Spleen (tissue), 11 donors: ENCODE data around the gene ADAM8. TPM values are rescaled to one million over a fixed set of nuclear protein-coding genes. Genes with fewer than 3 reads are reported as not detected.

Source experiments
- DNase-seq: peaks from one replicate; pipeline ENCODE4 v3.0.0-alpha.2; 2020
- H3K27ac ChIP-seq, 8 donors: fragments of 200-600 bp; sonication (generic) in 7 of 8; 1 replicate in 4 of 8; 2 replicates in 4 of 8; pipeline versions ENCODE4 v1.5.0 to v1.8.0; 2016 to 2021; ENCODE audit warnings: inconsistent platforms in 4 of 8, mild to moderate bottlenecking in 4 of 8, moderate library complexity in 1 of 8
- H3K27me3 ChIP-seq, 7 donors: fragments of 200-600 bp; sonication (generic) in 6 of 7; replicated peaks in 1 of 7; 1 replicate in 4 of 7; 2 replicates in 3 of 7; pipeline versions ENCODE4 v1.5.0 to v1.8.0; 2016 to 2021; ENCODE audit warnings: inconsistent platforms in 3 of 7, mild to moderate bottlenecking in 1 of 7
- H3K36me3 ChIP-seq, 6 donors: fragments of 200-600 bp; sonication (generic) in 5 of 6; 1 replicate in 4 of 6; 2 replicates in 2 of 6; pipeline versions ENCODE4 v1.5.0 to v1.8.0; 2016 to 2021; ENCODE audit warnings: inconsistent platforms in 2 of 6
- H3K4me1 ChIP-seq, 6 donors: fragments of 200-600 bp; sonication (generic) in 5 of 6; 1 replicate in 3 of 6; 2 replicates in 3 of 6; pipeline versions ENCODE4 v1.5.0 to v1.8.0; 2016 to 2021; ENCODE audit warnings: inconsistent platforms in 3 of 6
- H3K4me3 ChIP-seq, 8 donors: fragments of 200-600 bp; sonication (generic) in 7 of 8; 1 replicate in 4 of 8; 2 replicates in 4 of 8; pipeline versions ENCODE4 v1.5.0 to v1.8.0; 2016 to 2021; ENCODE audit warnings: inconsistent platforms in 4 of 8, mild to moderate bottlenecking in 4 of 8, moderate library complexity in 2 of 8
- H3K9me3 ChIP-seq, 8 donors: fragments of 200-600 bp; sonication (generic) in 7 of 8; 1 replicate in 4 of 8; 2 replicates in 4 of 8; pipeline versions ENCODE4 v1.5.0 to v1.8.0; 2016 to 2021; ENCODE audit warnings: inconsistent platforms in 4 of 8
- POLR2A ChIP-seq, 3 donors: fragments of 450-650 bp; IDR thresholded peaks; one replicate each; pipeline ENCODE4 v1.5.1; 2017; ENCODE audit warnings: antibody characterized with exemption in 3 of 3, mild to moderate bottlenecking in 1 of 3
- POLR2AphosphoS5 ChIP-seq, 3 donors: sonication (generic); formaldehyde crosslinking; IDR thresholded peaks; one replicate each; pipeline ENCODE4 v1.5.1; 2017; ENCODE audit warnings: antibody characterized with exemption in 3 of 3
- WGBS, 5 donors: extraction: QIAGEN DNeasy Blood & Tissue Kit in 3 of 5; methylation state at CpG; one replicate each; pipeline versions ENCODE4 v1.1.5 to v1.1.7; 2013 to 2018; 5-methylcytosine and 5-hydroxymethylcytosine counted together
- intact Hi-C: fragments of 100-400 bp; cut with DNase I; formaldehyde crosslinking; loops from one replicate; pipeline ENCODE4 v1.15.0; 2023; ENCODE audit warnings: low total_unique reads
- polyA plus RNA-seq, 3 donors: library from polyadenylated mRNA; stranded (reverse); fragments of 200-250 nt; gene quantifications; one replicate each; pipeline ENCODE4 v1.2.1, GENCODE V29; 2013
- total RNA-seq, 7 donors: library from RNA; depleted of rRNA in 3 of 7; stranded (reverse); fragments of >200 nt in 3 of 7; fragmentation: NEBNext Ultra II Directional in 4 of 7; extraction: Animal tissue kit (Norgen Biotek cat#: 25700) in 4 of 7; gene quantifications; one replicate each; pipeline versions ENCODE4 v1.1.0 to v1.2.1, GENCODE V29; 2016 to 2021
- TF ChIP-seq, protein P1 (sequence below), 11 experiments: fragments of 200-600 bp in 7 of 11; fragments of 450-650 bp in 4 of 11; sonication (generic) in 4 of 11; IDR thresholded peaks in 8 of 11; conservative IDR thresholded peaks in 3 of 11; 1 replicate in 7 of 11; 2 replicates in 4 of 11; pipeline versions ENCODE4 v1.4.0 to v1.8.0; 2016 to 2021; ENCODE audit warnings: antibody characterized with exemption in 11 of 11, inconsistent platforms in 4 of 11, mild to moderate bottlenecking in 1 of 11
- donor health status: healthy with polysubstance abuse.
- donor health status: DM: no; HTN: no; CAD: no; lungs with moderate emphysema.
- donor health status: DM: no; HTN: no; CAD: no.
- donor health status: Bipolar disorder and iron deficiency.
- donor health status: healthy.
- donor health status: DM: no; HTN: no; CAD: no.
- donor health status: DM: yes; HTN: yes; CAD: no.

Gene ADAM8
- total and polyA plus RNA-seq, 10 donors, result 10.1 to 177 (median 67.8) TPM

DNA sequence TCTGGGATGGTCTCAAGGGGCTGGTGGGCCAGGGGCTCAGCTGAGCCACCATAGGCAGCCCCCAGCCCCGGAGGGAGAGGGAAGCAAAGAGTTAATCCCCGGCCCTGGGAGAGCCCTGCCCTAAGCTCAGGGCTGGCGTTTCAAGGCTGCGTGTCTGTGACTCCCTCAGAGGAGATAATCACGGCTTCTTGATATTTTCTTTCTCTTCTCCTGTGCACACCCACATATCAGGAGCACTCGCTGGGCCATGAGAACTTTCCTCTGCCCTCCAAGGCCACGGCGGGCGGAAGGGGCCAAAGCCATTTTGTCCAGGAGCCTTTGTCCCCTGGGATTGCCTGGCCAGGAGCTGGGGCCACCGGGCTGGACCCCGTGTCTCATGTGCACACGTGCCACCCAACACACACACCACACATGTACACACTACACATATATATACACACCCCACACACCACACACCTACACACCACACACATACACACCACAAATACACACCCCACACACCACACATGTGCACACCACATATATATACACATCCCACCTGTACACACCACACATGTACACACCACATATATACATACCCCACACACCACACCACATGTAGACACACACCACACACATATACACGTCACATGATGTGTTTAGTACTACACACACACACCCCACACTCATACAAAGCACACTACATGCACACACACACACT is 22.1 kb downstream of the ADAM8 start:
- H3K4me3 ChIP-seq, result no peak overlapping the region
- intact Hi-C loops, result loop anchor here (10.0 kb wide), 1 partner anchor 110 kb away; no protein-coding TSS in a partner anchor
- H3K36me3 ChIP-seq, result no peaks in the 10 kb centered on the region
- H3K27ac ChIP-seq, result no peak overlapping the region
- peaks cover 0 to 32% (median 0%) of the 10 kb centered on the region in 7 donors for H3K27me3 ChIP-seq
- WGBS, 5 donors, result 56 to 78% (median 70%) methylated on average over 12 to 13 of the region's 13 CpGs
- TF ChIP-seq POLR2AphosphoS5 (IDR thresholded peaks at IDR 0.05) (no peak), POLR2A (IDR thresholded peaks at IDR 0.05) (no peak)
- TF ChIP-seq, protein P1, sequence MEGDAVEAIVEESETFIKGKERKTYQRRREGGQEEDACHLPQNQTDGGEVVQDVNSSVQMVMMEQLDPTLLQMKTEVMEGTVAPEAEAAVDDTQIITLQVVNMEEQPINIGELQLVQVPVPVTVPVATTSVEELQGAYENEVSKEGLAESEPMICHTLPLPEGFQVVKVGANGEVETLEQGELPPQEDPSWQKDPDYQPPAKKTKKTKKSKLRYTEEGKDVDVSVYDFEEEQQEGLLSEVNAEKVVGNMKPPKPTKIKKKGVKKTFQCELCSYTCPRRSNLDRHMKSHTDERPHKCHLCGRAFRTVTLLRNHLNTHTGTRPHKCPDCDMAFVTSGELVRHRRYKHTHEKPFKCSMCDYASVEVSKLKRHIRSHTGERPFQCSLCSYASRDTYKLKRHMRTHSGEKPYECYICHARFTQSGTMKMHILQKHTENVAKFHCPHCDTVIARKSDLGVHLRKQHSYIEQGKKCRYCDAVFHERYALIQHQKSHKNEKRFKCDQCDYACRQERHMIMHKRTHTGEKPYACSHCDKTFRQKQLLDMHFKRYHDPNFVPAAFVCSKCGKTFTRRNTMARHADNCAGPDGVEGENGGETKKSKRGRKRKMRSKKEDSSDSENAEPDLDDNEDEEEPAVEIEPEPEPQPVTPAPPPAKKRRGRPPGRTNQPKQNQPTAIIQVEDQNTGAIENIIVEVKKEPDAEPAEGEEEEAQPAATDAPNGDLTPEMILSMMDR (IDR thresholded peaks at IDR 0.05 in 8 of 11, conservative IDR thresholded peaks at IDR 0.05 in 3 of 11), result no peak
- DNase-seq, result no peak
- H3K9me3 ChIP-seq, result no peaks in the 10 kb centered on the region
- peaks cover 25 to 38% (median 28%) of the 10 kb centered on the region in 6 donors for H3K4me1 ChIP-seq

DNA sequence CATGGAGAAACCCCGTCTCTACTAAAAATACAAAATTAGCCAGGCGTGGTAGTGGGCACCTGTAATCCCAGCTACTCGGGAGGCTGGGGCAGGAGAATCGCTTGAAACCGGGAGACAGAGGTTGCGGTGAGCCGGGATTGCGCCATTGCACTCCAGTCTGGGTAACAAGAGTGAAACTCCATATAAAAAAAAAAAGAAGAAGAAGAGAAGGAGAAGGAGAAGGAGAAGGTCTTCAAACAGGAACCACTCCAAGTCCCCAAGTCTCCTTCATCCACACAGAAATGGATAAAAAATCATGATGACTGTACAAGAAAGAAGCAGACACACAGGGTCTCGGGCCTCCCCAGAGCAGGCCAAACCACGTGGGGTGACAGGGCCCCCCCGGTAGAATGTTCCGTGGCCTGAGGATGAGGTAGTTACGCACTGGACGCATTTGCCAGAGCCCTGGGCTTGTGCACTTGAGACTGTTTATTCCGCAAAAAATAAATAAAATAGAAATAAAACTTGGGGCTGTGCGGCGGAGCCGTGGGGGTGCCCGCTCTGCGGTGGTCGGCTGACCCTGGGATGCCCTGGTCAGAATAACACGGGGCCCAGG is 23.2 kb downstream of the ADAM8 start:
- Histone ChIP-seq H3K4me1 (peaks cover 14 to 27% (median 17%) of the 10 kb centered on the region in 6 donors), H3K9me3 (no peaks in the 10 kb centered on the region), H3K27me3 (peaks cover 0 to 41% (median 2%) of the 10 kb centered on the region in 7 donors), H3K4me3 (no peak overlapping the region), H3K36me3 (no peaks in the 10 kb centered on the region), H3K27ac (no peak overlapping the region)
- intact Hi-C loops, result loop anchor here (10.0 kb wide), 1 partner anchor 109 kb away; no protein-coding TSS in a partner anchor
- TF ChIP-seq POLR2AphosphoS5 (IDR thresholded peaks at IDR 0.05) (no peak), POLR2A (IDR thresholded peaks at IDR 0.05) (no peak)
- TF ChIP-seq, protein P1 (IDR thresholded peaks at IDR 0.05 in 8 of 11, conservative IDR thresholded peaks at IDR 0.05 in 3 of 11), result no peak
- 71 to 87% (median 80%) methylated on average over 22 of the region's 22 CpGs for WGBS, 5 donors
- no peak for DNase-seq

DNA sequence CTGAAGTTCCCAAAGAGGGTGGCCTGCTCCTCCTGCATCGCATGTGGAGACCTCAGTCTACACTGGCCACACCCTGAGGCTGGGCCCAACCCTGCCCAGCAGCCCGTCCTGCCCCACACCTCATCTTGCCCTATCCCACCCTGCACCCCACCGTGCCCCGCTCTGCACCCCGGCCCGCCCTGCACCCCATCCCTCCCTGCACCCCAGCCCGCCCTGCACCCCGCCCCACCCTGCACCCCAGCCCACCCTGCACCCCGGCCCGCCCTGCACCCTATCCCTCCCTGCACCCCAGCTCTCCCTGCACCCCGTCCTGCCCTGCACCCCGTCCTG is 24.5 kb downstream of the ADAM8 start:
- Histone ChIP-seq H3K4me3 (no peak overlapping the region), H3K27me3 (peaks cover 0 to 53% (median 14%) of the 10 kb centered on the region in 7 donors), H3K4me1 (peaks cover 1 to 15% (median 4%) of the 10 kb centered on the region in 6 donors), H3K9me3 (no peaks in the 10 kb centered on the region), H3K36me3 (no peaks in the 10 kb centered on the region), H3K27ac (no peak overlapping the region)
- intact Hi-C loops, result loop anchor here (10.0 kb wide), 1 partner anchor 107 kb away; no protein-coding TSS in a partner anchor
- no peak for DNase-seq
- TF ChIP-seq POLR2A (IDR thresholded peaks at IDR 0.05) (no peak), POLR2AphosphoS5 (IDR thresholded peaks at IDR 0.05) (no peak)
- TF ChIP-seq, protein P1 (IDR thresholded peaks at IDR 0.05 in 8 of 11, conservative IDR thresholded peaks at IDR 0.05 in 3 of 11), result no peak
- 74 to 91% (median 85%) methylated on average over 6 to 12 of the region's 12 CpGs for WGBS, 5 donors
